ENCODE measurements around the gene PLA2G2F.

PLA2G2F gene

DNA sequence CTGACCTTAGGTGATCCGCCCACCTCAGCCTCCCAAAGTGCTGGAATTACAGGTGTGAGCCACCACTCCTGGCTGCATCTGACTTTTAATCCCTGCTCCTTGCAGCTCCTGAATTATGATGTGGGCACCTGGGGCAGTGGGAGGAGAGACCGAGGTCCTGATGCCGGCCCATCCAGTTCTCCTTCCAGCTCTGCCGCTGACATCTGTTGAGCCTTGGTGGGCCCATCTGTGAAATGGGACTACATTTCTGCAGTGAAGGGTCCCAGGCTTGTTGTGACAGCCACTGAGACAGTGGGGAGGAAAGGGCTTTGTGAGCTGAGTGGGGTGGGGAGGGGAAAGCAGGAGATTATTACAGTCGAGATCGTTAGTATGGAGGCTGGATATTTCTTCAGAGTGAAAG, 11.8 kb downstream of the PLA2G2F start:
- no peak for TF ChIP-seq CTCF (IDR thresholded peaks at IDR 0.05; ENCODE audit: low read depth, low read length)
- no peak overlapping the region for H3K4me3 ChIP-seq (ENCODE audit: low read depth, low read length)

DNA sequence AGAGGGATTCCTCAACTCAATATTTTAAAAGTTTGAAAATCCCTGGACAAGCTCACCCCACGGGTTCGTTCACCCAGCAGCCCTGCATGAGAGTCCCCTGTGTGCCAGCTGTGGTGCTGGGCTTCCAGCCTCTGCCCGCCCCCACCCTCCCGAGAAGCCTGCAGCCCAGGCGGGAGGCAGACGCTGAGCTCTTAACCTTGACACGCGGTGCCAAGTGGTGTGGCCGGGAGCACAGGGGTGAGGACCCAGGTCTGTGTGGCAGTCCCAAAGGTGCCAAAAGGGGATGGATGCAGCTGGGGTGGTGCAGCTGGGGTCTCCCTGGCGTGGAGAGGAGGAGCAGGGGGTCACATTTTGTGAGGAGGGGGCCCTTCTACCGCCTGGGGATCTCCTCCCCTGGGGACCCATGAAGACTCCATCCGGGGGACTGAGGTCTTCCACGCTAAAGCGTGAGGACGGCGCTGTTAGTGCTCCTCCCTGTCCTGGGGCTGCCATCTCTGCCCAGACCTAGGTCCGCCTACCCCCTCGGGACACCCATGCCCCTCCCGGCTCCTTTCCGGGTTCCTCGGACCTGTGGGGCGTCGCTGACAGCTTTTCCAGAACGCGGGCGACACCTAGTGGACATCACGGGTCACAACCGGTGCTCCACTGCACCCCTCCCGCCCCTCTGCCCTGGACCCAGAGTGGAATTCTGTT, 12.9 kb downstream of the PLA2G2F start:
- peak; percentile 62 for TF ChIP-seq CTCF (IDR thresholded peaks at IDR 0.05; ENCODE audit: low read depth, low read length)
- H3K4me3 ChIP-seq (ENCODE audit: low read depth, low read length): peak overlapping the region; percentile 32; the same call in 1 of the 2 replicates

GRCh38 chr1:20152599-20152930, 13.4 kb downstream of the PLA2G2F start:
- no peak; the same call in 1 of the 2 replicates for TF ChIP-seq CTCF (IDR thresholded peaks at IDR 0.05; ENCODE audit: low read depth, low read length)
- no peak overlapping the region for H3K4me3 ChIP-seq (ENCODE audit: low read depth, low read length)

DNA sequence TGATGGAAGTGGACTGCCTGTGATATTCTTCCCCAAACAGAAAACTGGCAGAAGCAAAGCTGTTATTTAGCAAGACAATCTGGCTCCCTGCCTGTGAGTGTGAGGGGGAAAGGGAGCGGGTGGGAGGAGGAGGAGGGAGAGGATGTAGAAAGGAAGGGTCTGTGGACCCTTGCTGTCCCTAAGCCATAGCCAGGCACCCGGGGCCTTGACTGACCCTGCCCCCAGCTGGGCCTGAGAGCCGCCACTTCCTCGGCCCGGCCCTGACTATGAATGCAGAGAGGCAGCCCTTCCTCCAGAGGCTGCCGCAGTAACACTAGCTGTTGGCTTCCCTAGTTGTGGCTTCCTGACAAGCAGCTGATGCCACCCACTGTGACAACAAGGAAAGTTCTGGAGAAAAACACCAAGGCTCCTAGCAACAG, 13.9 kb downstream of the PLA2G2F start:
- TF ChIP-seq CTCF (IDR thresholded peaks at IDR 0.05; ENCODE audit: low read depth, low read length): no peak
- H3K4me3 ChIP-seq (ENCODE audit: low read depth, low read length): no peak overlapping the region

DNA sequence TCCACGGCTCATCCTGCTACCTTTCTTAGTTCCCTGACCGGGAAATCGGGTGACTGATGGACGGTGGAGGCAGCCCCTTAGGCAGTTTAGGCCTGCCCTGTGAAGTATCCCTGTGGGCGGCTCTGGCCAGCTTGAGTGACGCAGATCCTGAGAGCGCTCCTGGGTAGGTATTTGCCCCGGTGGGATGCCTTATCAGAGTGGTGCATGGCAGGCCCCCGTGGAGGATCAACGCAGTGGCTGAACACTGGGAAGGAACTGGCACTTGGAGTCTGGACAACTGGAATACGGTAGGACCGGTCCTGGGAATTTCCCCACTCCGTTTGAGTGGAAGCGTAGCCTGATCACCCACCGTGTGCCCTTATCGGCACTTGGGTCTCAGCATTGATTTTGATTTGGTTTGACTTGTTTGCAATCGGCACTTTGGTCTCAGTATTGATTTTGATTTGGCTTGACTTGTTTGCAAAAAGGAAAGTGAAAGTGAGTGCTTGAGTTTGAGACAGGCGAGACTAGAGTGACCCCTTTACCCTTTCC, 15.2 kb downstream of the PLA2G2F start:
- H3K4me3 ChIP-seq (ENCODE audit: low read depth, low read length): no peak overlapping the region
- no peak for TF ChIP-seq CTCF (IDR thresholded peaks at IDR 0.05; ENCODE audit: low read depth, low read length)

- TF ChIP-seq CTCF (IDR thresholded peaks at IDR 0.05; ENCODE audit: low read depth, low read length): no peak
- no peak overlapping the region for H3K4me3 ChIP-seq (ENCODE audit: low read depth, low read length)
Observed at GRCh38 chr1:20158358-20159070, 19.4 kb downstream of the PLA2G2F start.

DNA sequence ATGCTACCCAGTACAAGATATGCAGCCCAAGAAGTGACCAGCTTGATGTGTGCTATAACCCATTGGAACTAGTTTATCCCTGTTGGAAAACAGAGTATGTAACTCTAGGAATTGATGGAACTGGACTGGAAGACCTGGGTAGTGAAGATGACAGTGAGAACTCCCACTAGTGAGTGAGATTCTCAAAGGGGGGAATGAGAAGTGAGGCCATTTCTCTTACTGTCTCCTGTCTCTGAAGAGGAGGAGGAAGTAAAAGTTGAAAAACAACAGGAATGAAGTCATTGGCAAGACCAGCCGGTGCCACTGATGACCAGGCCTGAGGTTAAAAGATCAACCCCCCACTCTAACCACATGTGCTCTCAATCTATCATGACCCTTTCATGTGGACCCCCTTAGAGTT, 20.9 kb downstream of the PLA2G2F start:
- no peak overlapping the region for H3K4me3 ChIP-seq (ENCODE audit: low read depth, low read length)
- no peak for TF ChIP-seq CTCF (IDR thresholded peaks at IDR 0.05; ENCODE audit: low read depth, low read length)

All from WI38 (cell line).